ENCODE results near the gene IFT88. TPM values are rescaled to one million over a fixed set of nuclear protein-coding genes. Genes with fewer than 3 reads are reported as not detected.

Gene IFT88
- total RNA-seq, 2 experiments from 2014 or later = 9.0 to 9.5 TPM

DNA sequence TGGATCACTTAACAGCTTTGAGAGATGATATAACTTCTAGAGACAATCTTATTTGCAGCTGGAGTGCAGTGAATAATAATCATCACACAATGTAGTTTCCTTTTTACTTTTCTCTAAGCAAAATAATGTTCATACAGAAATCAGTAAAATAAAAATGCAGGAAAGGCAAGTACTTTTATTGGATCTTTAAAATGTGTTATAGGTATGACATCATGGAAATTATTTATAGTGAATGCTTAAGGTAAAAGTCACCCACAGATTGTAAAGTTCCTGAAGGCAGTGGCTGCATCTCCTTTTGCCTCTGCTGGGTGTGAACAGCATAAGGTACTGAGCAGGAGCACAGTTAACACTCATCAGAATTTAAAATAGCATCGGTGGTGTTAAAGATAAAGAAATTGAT lies 119.2 kb downstream of the IFT88 start:
- POLR2A ChIA-PET = no interaction called here
- H3K4me3 ChIP-seq (ENCODE audit: low read length) = no peak overlapping the region
- CTCF ChIA-PET = interaction anchor here (0.6 kb wide), 2 partner anchors 58 to 489 kb away, joined by 3 read pairs; no protein-coding TSS in a partner anchor
- intact Hi-C loops (cut with DNase I, micrococcal nuclease) = no loop called here
- H3K4me1 ChIP-seq (ENCODE audit: insufficient read depth, low read length) = no peaks in the 10 kb centered on the region
- ATAC-seq (ENCODE audit: poor library complexity) = no peak
- H3K4me3 Mint-ChIP-seq = no peak overlapping the region
- no peaks in the 10 kb centered on the region for H3K9me3 Mint-ChIP-seq
- peaks cover 6% of the 10 kb centered on the region for H3K36me3 Mint-ChIP-seq (ENCODE audit: low read depth)
- no peaks in the 10 kb centered on the region for H3K4me1 Mint-ChIP-seq (ENCODE audit: low read depth)
- H3K27ac Mint-ChIP-seq = no peak overlapping the region
- H3K36me3 ChIP-seq (ENCODE audit: insufficient read depth, low read length) = no peaks in the 10 kb centered on the region
- no peaks in the 10 kb centered on the region for H3K9me3 ChIP-seq (ENCODE audit: control insufficient read depth in 1 of 2, insufficient read depth in 1 of 2, low read length in 2 of 2)
- H3K27ac ChIP-seq (ENCODE audit: low read depth in 1 of 2, low read length in 2 of 2) = no peak overlapping the region
- no peaks in the 10 kb centered on the region for H3K27me3 Mint-ChIP-seq
- H3K27me3 ChIP-seq (ENCODE audit: control insufficient read depth in 1 of 2, insufficient read depth in 2 of 2, low read length in 2 of 2) = no peaks in the 10 kb centered on the region
- no peak for DNase-seq
- TF ChIP-seq, protein P1, sequence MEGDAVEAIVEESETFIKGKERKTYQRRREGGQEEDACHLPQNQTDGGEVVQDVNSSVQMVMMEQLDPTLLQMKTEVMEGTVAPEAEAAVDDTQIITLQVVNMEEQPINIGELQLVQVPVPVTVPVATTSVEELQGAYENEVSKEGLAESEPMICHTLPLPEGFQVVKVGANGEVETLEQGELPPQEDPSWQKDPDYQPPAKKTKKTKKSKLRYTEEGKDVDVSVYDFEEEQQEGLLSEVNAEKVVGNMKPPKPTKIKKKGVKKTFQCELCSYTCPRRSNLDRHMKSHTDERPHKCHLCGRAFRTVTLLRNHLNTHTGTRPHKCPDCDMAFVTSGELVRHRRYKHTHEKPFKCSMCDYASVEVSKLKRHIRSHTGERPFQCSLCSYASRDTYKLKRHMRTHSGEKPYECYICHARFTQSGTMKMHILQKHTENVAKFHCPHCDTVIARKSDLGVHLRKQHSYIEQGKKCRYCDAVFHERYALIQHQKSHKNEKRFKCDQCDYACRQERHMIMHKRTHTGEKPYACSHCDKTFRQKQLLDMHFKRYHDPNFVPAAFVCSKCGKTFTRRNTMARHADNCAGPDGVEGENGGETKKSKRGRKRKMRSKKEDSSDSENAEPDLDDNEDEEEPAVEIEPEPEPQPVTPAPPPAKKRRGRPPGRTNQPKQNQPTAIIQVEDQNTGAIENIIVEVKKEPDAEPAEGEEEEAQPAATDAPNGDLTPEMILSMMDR (IDR thresholded peaks at IDR 0.05) = no peak

DNA sequence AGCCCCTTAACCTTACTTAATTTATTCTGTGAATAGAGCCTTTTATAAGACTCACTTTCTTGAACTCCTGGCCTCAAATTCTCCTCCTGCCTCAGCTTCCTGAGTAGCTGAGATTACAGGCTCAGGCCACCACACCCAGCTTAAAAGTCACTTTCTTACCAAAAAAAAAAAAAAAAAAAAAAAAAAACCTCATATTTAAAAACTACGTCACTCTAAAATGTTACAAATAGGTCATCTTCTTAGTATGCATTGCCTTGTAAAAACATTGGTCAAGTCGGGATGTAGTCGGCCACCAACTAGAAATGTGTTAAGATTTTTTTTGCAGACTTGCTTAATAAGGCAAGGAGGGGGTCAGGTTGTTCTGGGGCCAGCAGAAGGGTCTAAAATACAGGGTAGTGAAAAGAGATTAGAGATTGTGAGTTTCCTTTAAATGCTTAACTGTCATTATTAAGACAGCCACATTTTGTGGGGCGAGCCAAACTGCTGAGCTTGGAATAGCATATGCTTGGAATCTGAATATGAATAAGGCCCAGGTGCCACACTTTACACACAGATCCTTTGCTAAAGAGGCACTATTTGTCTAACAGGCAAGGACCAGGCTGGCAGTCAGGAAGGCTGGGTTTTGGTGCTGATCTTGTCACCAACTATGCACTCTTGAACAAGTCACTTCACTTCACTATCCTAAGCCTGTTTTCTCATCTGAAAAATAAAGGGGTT lies 120.1 kb downstream of the IFT88 start:
- Histone ChIP-seq H3K27me3 (ENCODE audit: control insufficient read depth in 1 of 2, insufficient read depth in 2 of 2, low read length in 2 of 2) (no peaks in the 10 kb centered on the region), H3K9me3 (ENCODE audit: control insufficient read depth in 1 of 2, insufficient read depth in 1 of 2, low read length in 2 of 2) (no peaks in the 10 kb centered on the region), H3K27ac (ENCODE audit: low read depth in 1 of 2, low read length in 2 of 2) (no peak overlapping the region), H3K36me3 (ENCODE audit: insufficient read depth, low read length) (no peaks in the 10 kb centered on the region), H3K4me3 (ENCODE audit: low read length) (no peak overlapping the region), H3K4me1 (ENCODE audit: insufficient read depth, low read length) (no peaks in the 10 kb centered on the region)
- no peak for ATAC-seq (ENCODE audit: poor library complexity)
- no peak overlapping the region for H3K4me3 Mint-ChIP-seq
- TF ChIP-seq, protein P1 (IDR thresholded peaks at IDR 0.05) = no peak
- no peak overlapping the region for H3K27ac Mint-ChIP-seq
- H3K4me1 Mint-ChIP-seq (ENCODE audit: low read depth) = no peaks in the 10 kb centered on the region
- H3K27me3 Mint-ChIP-seq = no peaks in the 10 kb centered on the region
- peaks cover 6% of the 10 kb centered on the region for H3K36me3 Mint-ChIP-seq (ENCODE audit: low read depth)
- ChIA-PET POLR2A (no interaction called here), CTCF (interaction anchor here (0.6 to 1.3 kb wide), 2 partner anchors 36 to 489 kb away, joined by 3 read pairs; no protein-coding TSS in a partner anchor)
- intact Hi-C loops (cut with DNase I, micrococcal nuclease) = no loop called here
- no peak for DNase-seq
- no peaks in the 10 kb centered on the region for H3K9me3 Mint-ChIP-seq

DNA sequence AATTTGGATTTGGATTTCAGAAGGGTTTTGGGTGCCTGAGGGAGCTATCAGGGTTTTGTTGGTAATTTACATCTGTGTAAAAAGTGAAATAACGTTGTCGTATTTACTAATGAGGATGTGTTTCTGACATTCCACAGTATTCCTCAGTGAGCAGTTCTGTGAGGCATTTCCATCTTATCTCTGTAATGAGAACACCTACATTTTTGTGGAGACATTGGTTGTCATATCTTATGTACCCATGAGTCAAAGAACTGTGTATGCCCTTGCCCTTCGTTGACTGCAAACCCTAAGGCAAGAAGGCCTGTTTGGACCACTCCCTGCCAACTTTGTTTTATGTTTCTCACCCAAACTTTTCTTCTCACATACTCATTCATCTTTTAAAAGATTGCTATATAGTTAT lies 122.3 kb downstream of the IFT88 start:
- no peaks in the 10 kb centered on the region for H3K4me1 ChIP-seq (ENCODE audit: insufficient read depth, low read length)
- Mint-ChIP-seq H3K27ac (no peak overlapping the region), H3K9me3 (no peaks in the 10 kb centered on the region), H3K4me3 (no peak overlapping the region), H3K4me1 (ENCODE audit: low read depth) (no peaks in the 10 kb centered on the region), H3K27me3 (no peaks in the 10 kb centered on the region), H3K36me3 (ENCODE audit: low read depth) (peaks cover 6% of the 10 kb centered on the region)
- no peaks in the 10 kb centered on the region for H3K27me3 ChIP-seq (ENCODE audit: control insufficient read depth in 1 of 2, insufficient read depth in 2 of 2, low read length in 2 of 2)
- no peaks in the 10 kb centered on the region for H3K9me3 ChIP-seq (ENCODE audit: control insufficient read depth in 1 of 2, insufficient read depth in 1 of 2, low read length in 2 of 2)
- DNase-seq = no peak
- H3K36me3 ChIP-seq (ENCODE audit: insufficient read depth, low read length) = no peaks in the 10 kb centered on the region
- TF ChIP-seq, protein P1 (IDR thresholded peaks at IDR 0.05) = no peak
- no peak for ATAC-seq (ENCODE audit: poor library complexity)
- no peak overlapping the region for H3K27ac ChIP-seq (ENCODE audit: low read depth in 1 of 2, low read length in 2 of 2)
- ChIA-PET POLR2A (no interaction called here), CTCF (no interaction called here)
- intact Hi-C loops (cut with DNase I, micrococcal nuclease) = no loop called here
- H3K4me3 ChIP-seq (ENCODE audit: low read length) = no peak overlapping the region

Measured in CD4-positive, alpha-beta T cell (primary cell).